Measurements from ENCODE around the gene ENPEP.
"Not testable (repeated sequence)": the region's sequence is repeated elsewhere in the genome, so short reads cannot be mapped to it uniquely, and the experiment has no call there.

The ENPEP gene

GRCh38 chr4:110544594-110544993 lies 68.6 kb downstream of the ENPEP start:
- H3K4me3 ChIP-seq (ENCODE audit: low read depth, low read length), result no peak overlapping the region
- in situ Hi-C loops (cut with HindIII; ENCODE audit: low sequenced_read_pairs), result no loop called here
- TF ChIP-seq CTCF (IDR thresholded peaks at IDR 0.05; ENCODE audit: low read depth, low read length, missing control alignments), result no peak
- no peak for DNase-seq (ENCODE audit: low read depth)

DNA sequence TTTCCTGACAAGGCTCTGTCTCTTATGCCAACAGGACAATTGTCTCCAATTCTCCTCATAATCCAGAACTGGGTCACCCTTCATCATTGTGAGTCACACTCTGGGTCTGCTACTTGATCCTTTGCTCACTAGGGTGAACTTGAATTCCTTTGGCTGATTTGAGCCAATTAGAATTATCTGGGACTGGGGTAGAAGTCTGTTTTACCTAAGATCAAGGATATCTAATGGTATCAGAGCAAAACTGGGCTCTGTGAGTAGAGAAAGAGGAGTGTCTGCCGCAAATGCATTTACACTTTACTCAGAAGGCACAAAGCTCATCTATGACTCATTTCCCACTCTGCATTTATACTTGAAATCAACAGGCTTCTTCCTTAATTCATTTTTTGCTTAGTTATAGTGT lies 74.3 kb downstream of the ENPEP start:
- in situ Hi-C loops (cut with HindIII; ENCODE audit: low sequenced_read_pairs), result no loop called here

GRCh38 chr4:110553197-110553596 lies 77.2 kb downstream of the ENPEP start:
- in situ Hi-C loops (cut with HindIII; ENCODE audit: low sequenced_read_pairs), result no loop called here
- TF ChIP-seq CTCF (IDR thresholded peaks at IDR 0.05; ENCODE audit: low read depth, low read length, missing control alignments), result no peak
- DNase-seq (ENCODE audit: low read depth), result no peak
- no peak overlapping the region for H3K4me3 ChIP-seq (ENCODE audit: low read depth, low read length)

More for the DNA sequence above, 74.3 kb downstream of the ENPEP start:
- TF ChIP-seq CTCF (IDR thresholded peaks at IDR 0.05; ENCODE audit: low read depth, low read length, missing control alignments), result no peak
- DNase-seq (ENCODE audit: low read depth), result no peak
- H3K4me3 ChIP-seq (ENCODE audit: low read depth, low read length), result no peak overlapping the region

GRCh38 chr4:110567214-110567613 lies 91.3 kb downstream of the ENPEP start:
- H3K4me3 ChIP-seq (ENCODE audit: low read depth, low read length), result no peak overlapping the region
- in situ Hi-C loops (cut with HindIII; ENCODE audit: low sequenced_read_pairs), result no loop called here
- no peak for DNase-seq (ENCODE audit: low read depth)
- TF ChIP-seq CTCF (IDR thresholded peaks at IDR 0.05; ENCODE audit: low read depth, low read length, missing control alignments), result no peak

- DNase-seq (ENCODE audit: low read depth); H3K4me3 ChIP-seq (ENCODE audit: low read depth, low read length); in situ Hi-C loops (cut with HindIII; ENCODE audit: low sequenced_read_pairs): not testable (repeated sequence)
These were observed 100.7 kb downstream of the ENPEP start for GRCh38 chr4:110576696-110577095.

- H3K4me3 ChIP-seq (ENCODE audit: low read depth, low read length), result peak overlapping the region; percentile 24
- peak; percentile 71 for TF ChIP-seq CTCF (IDR thresholded peaks at IDR 0.05; ENCODE audit: low read depth, low read length, missing control alignments)
- in situ Hi-C loops (cut with HindIII; ENCODE audit: low sequenced_read_pairs), result no loop called here
- DNase-seq (ENCODE audit: low read depth), result peak; percentile 57
These were observed 110.3 kb downstream of the ENPEP start for GRCh38 chr4:110586131-110586850.

DNA sequence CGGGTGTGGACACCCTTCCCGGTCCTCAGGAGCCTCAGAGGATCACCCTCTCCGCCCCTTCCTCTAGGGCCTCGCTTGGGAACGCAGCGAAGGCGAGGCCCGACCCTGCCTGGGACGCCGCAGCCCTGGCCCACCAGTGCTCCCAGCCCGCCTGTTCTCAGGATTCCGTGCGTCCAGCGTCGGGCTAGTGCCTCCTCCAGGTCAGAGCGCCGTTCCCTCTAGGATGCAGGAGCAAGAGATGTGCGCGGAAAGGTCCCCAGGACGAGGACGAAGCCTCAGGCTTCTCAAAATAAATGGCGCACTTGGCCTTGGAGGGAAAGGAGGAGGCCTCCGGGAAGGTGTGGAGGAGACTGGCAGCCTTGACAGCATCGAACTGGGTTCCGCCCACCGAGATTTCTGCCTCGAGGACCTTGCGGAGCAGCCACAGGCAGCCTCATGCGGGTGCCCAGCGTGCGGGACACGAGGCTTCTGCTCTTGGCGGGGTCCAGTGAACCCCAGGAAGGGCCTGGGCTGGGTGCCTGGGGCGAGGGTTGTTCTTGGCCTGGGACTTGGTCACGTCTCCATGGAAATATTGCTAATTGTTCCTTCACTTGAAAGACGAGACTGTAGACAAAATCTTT lies 111.8 kb downstream of the ENPEP start:
- TF ChIP-seq CTCF (IDR thresholded peaks at IDR 0.05; ENCODE audit: low read depth, low read length, missing control alignments), result no peak
- DNase-seq (ENCODE audit: low read depth), result no peak
- in situ Hi-C loops (cut with HindIII; ENCODE audit: low sequenced_read_pairs), result no loop called here
- H3K4me3 ChIP-seq (ENCODE audit: low read depth, low read length), result no peak overlapping the region
